Esophagus muscularis mucosa (tissue), 3 donors: ENCODE results near the gene GRID2.

Experiments
- POLR2A ChIP-seq: fragments of 450-650 bp; IDR thresholded peaks from one replicate; pipeline ENCODE4 v1.6.1; 2017; ENCODE audit warnings: antibody characterized with exemption, moderate library complexity, mild to moderate bottlenecking, low read depth
- TF ChIP-seq, protein P1 (sequence below), 3 experiments: fragments of 200-600 bp in 2 of 3; fragments of 450-650 bp in 1 of 3; sonication (generic) in 2 of 3; IDR thresholded peaks; one replicate each; pipeline ENCODE4 v1.5.1; 2017 to 2019; ENCODE audit warnings: antibody characterized with exemption in 3 of 3, mild to moderate bottlenecking in 2 of 3, moderate library complexity in 1 of 3

- TF ChIP-seq, protein P1, sequence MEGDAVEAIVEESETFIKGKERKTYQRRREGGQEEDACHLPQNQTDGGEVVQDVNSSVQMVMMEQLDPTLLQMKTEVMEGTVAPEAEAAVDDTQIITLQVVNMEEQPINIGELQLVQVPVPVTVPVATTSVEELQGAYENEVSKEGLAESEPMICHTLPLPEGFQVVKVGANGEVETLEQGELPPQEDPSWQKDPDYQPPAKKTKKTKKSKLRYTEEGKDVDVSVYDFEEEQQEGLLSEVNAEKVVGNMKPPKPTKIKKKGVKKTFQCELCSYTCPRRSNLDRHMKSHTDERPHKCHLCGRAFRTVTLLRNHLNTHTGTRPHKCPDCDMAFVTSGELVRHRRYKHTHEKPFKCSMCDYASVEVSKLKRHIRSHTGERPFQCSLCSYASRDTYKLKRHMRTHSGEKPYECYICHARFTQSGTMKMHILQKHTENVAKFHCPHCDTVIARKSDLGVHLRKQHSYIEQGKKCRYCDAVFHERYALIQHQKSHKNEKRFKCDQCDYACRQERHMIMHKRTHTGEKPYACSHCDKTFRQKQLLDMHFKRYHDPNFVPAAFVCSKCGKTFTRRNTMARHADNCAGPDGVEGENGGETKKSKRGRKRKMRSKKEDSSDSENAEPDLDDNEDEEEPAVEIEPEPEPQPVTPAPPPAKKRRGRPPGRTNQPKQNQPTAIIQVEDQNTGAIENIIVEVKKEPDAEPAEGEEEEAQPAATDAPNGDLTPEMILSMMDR (IDR thresholded peaks at IDR 0.05) = no peak
- TF ChIP-seq POLR2A = no peak
These were observed 875.3 kb downstream of the GRID2 start for GRCh38 chr4:93179044-93179443.
